NCI-H2171 (cell line): ENCODE results near the gene HOXB9.

Experiments
- DNase-seq: peaks from one replicate; lab custom pipeline; 2025; lab: John Stamatoyannopoulos, UW

Gene HOXB9

DNA sequence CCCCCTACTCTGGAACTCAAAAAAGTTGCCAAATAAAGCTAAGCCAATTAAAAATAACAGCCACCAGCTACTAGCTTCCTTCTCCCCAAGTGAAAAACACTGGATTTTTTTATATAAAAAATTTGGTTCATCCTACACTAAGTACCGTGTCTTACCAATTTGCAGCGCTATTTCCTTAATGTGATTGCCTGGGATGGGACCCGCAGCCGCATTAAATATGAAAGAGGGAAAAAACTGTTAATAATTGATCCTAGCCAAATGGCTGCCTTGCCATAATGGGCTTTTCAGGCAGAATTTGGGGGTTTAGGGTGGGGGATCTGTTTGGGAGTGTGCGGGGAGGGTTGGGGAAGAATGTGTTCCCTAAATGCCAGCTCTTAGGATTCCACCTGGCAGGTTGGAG lies 2.0 kb downstream of the HOXB9 start:
- no peak for DNase-seq

DNA sequence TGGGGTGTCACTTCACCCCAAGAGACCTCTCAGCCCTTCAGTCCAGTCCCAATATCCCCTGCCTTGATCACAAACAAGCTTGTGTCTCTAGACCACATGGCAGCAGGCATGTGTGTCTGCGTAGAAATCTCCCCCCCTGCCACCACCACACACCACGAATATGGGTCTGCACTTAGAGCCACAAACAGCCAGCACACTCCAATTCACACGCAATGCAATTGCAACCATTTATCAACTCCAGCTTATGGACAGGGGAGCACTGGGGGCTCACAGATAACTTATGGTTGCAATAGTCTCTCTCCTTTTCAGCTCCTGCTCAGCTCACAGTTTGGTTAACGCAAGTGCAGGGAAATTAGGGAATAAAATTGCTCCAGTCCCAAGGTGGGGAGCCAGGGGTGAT lies 2.6 kb downstream of the HOXB9 start:
- no peak for DNase-seq

DNA sequence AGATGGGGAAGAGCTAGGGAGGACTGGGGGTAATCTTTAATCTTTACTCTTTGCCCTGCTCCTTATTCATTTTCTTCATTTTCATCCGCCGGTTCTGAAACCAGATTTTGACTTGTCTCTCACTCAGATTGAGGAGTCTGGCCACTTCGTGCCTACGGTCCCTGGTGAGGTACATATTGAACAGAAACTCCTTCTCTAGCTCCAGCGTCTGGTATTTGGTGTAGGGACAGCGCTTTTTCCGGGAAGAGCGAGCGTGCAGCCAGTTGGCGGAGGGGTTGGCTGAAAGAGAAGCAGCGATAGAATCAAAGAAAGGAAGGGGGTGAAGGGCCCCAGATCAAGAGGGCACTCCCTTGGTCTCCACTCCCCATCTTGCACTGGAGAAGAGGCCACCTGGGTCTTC lies 3.3 kb downstream of the HOXB9 start:
- DNase-seq, result no peak

DNA sequence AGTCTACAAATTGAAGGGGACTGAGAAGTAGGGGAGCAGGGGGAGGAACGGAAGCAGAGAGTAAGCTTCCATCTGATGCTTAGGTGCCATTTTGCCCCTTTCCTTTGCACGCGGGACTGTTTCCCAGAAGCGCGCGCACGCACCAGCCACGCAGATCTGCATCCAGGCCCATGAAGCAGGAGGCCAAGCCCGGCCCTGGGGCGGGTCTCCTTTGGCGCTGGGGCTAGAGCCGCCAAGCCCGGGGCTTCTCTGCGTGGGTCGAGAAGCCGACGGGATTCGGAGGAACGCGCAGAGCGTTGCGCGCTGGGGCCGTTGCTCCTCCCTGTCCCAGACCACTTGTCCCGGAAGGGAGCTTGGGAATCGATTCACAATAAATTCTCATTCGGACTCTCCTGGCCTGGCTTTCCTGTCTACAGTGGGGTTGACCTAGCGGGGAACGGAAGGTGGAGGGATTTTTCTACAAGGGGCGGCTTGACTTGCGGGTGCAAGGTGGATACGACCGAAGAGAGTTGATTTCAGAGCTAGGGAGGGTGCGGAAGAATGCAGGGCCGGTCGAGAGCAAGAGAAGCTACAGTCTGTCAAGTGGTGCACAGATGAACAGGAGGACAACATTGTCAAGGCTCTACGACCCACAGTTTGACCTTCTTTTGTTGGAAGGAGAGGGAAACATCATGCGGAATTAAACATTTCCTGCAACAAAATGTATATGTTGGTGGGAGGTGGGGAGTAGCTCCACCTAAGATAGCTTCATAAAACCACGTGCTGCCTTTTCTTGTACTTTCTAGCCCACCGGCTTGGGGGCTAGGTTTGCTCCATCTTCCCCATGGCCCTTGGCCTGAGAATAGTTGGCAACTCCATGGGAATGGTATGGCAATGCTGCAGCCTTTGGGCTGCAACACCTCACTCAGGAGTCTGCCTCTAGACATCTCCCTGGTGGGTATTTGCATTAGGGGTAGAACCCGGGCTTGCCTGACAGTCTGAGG lies 4.5 kb downstream of the HOXB9 start:
- no peak for DNase-seq

DNA sequence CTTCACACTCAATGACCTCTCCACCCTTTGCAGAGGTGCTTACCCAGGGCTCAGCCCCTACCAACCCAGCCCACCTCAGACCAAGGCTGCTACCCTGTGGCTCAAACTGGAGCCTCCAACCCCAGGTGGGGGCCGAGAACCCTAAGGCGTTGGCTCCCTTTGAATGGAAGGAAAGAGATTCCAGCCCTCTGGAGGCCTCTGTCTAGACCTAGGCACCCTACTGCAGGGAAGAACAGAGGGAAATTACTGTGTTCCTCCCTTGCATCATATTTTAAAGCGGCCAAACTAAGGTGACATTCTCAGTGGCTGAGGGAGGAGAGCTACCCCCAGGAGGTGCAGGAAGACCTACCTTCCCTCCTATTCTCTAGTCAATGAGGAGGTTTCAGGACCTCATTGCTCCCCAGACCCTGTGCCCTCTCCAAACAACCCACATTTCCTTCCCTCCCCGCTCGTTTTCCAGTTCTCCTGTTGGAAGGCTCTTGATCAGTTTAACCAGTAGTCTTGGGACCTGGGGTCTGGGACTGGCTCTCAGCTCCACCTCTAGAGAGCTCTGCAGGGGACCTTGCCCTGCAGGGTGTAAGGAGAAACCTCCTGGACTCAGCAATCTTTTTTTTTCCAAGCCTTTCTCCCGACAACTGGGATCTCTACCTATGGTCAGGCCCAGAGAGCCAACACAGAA lies 5.6 kb downstream of the HOXB9 start:
- no peak for DNase-seq

DNA sequence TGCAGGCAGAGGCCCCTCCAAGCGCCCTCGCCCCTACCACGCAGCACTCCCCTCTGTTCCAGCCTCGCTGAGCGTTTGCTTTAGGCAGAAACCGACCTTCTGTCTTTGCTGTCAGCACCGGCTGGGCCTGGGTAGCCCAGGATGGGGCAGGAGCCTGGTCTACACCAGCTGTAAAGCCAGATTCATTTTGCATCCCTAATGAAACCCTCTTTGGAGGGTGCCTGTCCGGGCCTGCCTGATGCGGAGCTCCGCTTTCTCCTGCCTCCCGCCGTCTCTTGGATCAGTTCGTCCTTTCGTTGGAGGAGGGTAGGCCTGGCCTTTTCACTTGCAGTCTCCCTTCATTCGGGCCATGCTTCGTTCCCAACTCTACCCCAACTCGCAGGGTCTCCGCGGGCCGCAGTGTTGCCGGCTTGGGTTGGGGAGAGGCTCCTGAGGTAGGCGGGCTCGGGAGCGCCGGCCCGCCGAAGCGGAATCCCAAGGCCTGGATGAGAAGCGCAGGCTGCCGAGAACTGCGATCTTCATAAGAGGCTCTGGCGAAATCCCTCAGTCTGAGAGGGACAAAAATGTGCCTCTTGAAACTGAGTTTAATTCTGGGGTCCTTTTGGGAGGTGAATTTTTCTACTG lies 6.2 kb downstream of the HOXB9 start:
- no peak for DNase-seq

DNA sequence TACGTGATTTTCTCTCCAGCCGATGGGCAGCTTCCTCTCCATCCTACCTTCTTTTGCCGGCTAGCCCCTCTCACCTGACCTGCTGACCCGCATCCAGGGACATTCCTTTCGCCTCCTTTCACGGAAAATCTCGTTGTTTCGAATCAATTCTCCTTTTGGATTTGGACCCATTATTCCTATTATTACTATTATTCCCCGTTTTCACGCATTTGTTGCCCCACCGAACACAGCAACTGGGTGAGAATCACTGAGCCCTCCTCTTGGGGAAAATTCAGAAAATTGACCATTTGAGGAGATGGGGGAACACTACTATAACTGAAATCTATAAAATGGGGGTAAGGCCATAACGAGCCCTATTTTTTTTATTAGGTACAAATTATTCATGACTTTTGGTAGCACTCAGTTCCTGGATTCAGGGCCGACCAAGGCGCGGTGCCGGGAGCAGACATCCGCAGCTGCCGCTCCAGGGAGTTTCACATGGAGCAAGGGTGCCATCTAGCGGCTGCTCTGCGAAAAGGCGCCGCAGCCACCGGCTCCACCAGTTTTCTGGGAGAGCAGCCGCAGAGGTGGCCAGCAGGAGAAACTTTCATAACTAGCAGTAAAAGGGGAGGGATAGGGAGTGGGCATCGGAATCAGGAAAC lies 7.8 kb downstream of the HOXB9 start:
- DNase-seq, result peak; percentile 59

DNA sequence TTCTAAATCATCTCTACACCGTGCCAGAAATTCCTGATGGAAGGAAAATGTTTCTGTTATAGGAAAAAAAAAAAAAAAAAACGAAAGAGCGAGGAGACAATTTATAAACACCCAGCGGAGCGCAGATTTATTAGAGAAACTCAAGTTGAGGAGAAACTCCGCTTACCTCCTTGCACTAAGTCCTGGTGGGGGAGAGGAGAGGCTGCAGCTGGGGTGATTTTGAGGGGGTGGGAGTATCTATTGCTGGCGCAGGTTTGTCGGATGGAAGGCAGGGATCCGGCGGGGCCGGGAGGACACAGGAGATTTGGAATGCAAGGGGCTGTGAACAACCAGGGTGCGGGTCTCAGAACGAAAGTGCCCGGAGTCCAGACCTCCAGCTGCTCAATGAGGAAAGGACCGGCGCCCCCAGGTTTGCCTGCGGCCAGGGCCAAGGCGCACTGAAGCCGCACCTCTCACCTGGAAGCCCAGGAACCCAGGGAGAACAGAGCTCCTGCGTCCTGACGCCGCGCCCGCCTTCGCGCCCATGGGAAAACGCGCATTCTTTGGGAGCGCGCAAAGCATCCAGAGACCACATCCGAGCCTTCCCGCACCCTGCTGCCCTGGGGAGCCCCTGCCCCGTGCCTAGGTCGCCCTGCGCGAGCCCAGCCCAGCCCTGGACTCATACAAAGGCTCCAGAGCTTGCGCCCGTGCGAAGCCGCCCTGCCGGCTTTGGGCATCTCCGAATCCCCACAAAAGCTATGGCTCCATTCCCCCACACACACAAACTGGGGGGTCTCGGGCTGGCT lies 8.5 kb downstream of the HOXB9 start:
- no peak for DNase-seq

DNA sequence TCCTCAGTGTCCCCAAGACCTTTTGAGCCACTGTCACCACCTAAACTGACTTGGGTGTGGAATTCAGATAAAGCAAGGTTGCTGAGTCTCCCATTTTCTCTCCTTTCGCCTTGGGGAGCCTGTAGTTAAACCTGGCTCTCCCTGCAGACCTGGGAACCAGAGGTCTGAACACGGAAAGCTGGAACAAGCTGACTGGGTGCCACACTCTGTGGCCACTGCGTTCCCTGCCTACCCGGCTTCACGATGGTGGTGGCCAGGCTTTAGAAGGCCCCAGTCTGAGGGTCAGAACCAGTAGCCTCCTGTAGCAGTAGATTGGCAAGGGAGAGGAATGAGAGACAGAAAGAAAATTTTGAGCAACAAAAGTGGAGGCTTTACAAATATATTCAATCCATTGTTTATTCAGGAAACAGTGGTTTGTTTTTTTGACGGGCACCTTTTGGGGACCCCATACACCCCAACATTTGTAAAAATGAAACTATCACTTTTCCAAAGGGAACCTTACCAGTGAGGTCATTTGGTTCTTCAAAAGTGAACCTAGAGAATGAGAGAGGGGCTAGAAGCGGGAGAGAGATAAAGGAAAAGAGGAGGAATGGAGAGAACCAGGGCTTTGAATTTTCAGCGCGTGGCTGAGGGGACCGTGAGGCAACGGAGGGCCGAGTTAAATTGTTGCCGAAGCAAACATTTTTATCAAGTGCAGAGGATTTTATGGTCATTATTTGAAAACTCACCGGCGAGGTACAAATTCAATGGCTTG lies 9.3 kb downstream of the HOXB9 start:
- no peak for DNase-seq

DNA sequence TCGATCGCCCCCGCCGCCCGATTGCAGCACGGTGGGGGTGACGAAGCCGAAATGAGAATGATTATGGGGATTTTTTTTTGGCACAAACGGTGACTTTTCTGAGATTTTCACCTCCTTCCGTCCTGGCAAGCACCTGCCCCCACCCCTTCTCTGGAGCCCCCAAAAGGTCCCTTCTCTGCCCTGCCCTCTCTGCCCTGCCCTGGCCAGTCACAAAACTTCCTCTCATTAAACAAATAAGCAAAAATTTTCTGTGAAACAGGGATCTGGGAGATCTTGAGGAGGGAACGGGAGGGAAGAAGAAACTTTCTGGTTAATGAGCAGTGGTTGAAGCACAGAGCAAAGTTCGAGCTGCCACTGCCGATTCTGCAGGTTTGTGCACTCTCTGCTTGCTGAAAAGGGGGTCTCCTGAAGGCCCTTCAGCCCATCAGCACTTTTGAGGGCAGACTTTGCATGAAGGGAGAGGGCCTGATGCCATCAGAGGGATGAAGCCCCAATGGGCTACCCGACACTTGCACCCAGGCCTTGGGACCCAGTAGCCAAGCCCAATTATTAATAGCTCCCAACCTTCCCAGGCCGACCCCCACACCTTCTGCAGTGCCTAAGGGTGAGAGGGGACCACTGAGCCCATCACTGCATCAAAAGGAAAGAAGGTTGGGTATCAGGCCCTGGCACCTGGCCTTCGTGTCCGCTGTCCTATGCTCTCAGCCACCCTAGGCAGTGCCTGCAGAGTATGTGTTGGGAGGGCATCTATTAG lies 10.0 kb downstream of the HOXB9 start:
- DNase-seq, result no peak

DNA sequence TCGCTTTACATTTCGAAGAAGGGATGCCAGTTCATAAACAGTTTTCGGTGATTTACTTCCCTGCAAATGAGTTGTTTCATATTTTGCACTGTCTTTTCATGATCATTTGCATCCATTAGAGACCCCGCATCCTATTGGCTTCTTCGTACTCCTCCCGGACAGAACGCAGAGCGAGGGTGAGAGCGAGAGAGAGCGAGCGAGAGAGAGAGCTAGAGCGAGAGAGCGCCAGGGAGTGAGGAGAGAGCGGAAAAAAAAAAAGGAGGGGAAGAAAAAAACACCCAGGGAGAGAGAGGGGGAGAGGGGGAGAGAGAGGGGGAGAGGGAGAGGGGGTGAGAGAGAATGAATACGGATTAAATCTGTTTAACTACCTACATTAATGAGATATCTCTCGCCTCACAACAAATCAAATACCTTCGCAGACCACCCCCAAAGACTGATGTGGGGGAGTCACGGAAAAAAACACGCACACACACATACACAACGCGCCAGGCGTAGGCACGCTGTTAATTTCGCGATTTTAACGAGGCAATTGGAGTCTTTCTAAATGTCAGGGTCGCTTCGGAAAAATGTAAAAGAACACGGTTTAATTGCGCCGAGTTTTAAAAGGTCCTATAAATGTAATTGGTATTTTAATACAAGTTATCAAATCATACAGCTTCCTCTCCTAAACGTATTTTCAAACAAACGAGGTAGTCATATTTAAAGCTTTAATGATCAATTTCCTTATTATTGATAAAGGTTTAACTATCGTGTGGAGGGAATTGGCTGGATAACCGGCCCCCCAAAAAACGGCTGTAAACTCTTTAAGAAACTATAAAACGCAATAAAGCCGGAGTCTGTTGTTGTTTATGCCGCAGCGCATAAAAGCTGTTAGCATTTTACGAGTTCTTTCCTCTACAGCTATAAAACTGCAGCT lies 10.9 kb downstream of the HOXB9 start, which contains the start of gene HOXB8:
HOXB8 (minus strand) TSS at position 246 of the 916 bp plus-strand sequence. CDS start 588 bp downstream, outside the sequence.
- no peak for DNase-seq

DNA sequence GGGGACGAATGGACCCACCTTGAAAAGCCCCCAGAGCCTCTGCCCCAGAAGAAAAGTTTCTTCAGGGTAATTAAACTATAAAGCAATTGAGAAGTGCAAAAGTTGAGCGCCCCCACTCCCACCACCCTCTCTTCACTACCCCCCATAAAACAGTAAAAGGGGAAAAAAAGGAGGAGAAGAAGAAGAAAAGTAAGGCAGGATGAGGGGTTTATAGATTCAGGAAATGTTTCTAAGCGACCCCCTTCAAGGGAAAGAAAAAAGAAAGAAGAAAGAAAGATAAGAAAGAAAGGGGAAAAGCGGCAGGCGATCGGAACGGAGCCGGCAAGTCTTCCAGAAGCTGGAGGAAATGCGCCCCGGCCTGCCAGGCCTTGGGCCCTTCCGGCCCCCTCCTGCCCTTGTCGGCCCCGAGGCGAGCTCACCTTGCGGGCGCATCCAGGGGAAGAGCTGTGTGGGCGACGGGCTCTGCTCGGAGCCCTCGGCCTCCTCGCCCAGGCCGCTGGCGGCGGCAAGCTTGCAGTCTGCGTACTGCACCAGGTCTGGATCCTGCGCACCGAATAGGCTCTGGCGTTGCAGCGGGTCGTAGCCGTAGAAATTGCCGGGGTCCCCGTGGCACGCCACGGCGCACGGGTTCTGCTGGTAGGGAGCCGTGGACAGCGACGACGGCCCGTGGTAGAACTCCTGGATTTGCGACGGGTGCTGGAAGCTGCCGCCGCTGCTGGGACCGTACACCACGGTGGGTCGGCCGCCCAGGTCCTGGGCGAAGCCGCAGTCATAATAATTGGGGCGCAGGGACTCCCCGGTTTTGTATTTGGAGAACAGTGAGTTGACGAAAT lies 12.1 kb downstream of the HOXB9 start:
- no peak for DNase-seq

DNA sequence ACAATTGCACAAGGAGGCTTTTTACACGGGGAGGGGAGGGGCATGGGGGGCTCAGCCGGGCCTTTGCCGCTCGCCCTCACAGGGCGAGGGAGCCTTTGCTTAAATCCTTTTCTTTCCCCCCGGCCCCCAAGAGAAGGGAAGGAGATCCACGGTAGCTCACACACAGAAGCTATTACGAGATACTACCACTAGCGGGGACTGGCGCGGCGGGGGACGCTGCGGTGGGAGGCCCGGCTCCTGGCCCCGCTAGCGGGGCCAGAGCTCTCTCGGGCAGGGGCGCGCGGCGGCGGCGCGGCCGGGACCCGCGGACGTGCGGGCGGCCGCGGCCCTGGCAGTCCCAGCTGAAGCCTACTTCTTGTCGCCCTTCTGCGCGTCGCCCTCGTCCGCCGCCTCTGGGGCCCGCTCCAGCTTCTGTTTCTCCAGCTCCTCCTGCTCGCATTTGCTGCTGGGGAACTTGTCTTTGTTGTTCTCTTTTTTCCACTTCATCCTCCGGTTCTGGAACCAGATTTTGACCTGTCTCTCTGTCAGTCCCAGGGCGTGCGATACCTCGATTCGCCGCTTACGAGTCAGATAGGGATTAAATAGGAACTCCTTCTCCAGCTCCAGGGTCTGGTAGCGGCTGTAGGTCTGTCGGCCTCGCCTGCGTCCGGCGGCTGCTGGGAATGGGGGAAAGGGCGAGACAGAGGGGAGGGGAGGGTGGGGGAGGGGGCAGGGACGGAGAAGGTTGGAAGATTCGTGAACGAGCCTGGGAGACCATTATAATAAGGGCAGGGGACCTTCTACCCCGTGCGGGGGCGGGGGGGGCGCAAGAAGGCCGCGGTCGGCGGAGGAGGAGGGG lies 13.1 kb downstream of the HOXB9 start:
- no peak for DNase-seq

DNA sequence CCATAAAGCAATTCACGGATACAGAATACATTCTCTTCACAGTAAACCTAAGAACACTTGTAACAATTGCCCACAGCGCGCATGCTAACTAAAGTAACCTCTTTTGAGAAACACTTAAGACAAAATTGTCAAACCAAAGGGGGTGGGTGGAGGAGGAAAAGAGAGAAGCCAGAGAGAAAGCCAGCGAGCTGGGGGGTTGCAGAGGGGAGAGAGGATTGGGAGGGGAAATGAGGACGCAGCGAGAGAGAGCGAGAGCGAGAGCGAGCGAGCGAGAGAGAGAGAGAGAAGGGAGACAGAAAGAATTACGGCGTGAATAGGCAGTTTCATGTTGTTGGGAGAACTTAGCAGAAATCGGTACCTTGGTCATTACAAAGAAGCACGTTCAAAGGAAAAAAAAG lies 13.7 kb downstream of the HOXB9 start:
- DNase-seq, result no peak

DNA sequence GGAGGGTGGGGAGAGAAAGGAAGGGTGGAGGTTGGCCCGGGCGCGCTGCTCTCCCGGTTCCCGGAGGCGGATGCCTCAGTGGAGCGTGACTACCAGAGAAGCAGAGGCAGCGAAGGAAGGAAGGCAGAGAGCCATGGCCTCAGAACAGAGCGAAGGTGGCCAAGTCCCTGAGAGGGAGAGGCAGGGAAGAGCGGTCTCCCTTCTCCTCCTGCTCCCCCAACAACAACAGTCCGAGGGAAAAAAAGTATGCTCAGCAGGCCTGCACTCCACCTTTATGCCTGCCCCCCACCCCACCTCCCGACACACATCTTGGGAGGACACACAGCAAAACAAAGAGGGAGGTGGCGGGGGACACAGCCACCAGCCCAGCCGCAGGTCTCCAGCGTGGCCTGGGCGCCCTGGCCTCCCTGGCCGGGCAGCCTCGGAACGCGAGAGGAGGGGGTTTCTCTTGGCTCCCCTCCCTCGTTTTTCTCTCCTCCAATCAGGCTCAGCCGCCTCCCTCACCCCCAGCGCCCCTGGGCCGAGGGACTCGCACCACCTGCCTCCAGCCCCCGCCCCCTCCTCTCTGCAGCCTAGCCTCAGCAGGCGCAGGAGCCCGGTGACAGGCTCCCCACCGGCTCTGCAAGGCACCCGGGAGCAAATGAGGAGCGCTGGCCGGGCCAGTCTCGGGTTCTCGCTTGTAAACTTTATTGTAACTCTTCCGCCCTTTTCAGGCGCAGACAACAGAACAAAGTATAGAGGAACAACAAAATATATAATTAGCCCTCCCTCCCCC lies 14.3 kb downstream of the HOXB9 start:
- no peak for DNase-seq

DNA sequence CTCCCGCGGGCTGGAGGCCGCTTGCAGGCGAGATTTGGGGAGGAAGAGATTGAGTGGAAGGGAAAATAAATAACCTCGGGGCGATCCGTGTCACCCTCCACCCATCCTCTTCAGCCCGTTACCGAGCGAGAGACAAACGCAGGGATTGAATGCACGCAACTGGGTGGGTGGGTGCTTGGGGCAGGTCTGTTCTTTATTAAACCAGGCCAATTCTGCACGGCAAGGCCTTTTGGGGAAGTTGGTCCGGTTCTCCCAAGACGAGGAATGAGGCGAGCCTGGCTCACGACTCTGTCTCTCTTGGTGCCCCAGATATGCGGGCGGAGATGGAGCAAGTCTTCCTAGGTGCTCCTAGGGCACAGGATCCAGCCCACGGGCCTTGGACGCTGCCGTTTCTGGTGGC lies 14.9 kb downstream of the HOXB9 start:
- no peak for DNase-seq
